GM12878 (cell line): ENCODE measurements around the gene CMA1. TPM values are rescaled to one million over a fixed set of nuclear protein-coding genes. Genes with fewer than 3 reads are reported as not detected.
"Not testable (repeated sequence)": the region's sequence is repeated elsewhere in the genome, so short reads cannot be mapped to it uniquely, and the experiment has no call there.

Source experiments
- ATAC-seq: fragments of 200-7000 bp; cut with Tn5 transposase; 3 replicates; pipeline ENCODE4 v1.9.1; 2020; ENCODE audit warnings: mild to moderate bottlenecking, moderate library complexity
- BruUV-seq: library from RNA; stranded (reverse); fragments of 400-500 nt; replicated peaks from 2 replicates; lab custom pipeline; 2021; lab: Mats Ljungman, UMichigan
- CTCF ChIA-PET: fragments of 300-600 bp; sonication (Branson Sonifier 250); formaldehyde crosslinking; extraction: SDS; loops from one replicate; lab custom pipeline; 2021; ENCODE audit warnings: inconsistent platforms; lab: Yijun Ruan, JAX
- POLR2A ChIA-PET: fragments of 350-600 bp; formaldehyde crosslinking; extraction: SDS; loops from one replicate; lab custom pipeline; 2021; ENCODE audit warnings: inconsistent platforms; lab: Charles Lee
- RAD21 ChIA-PET: fragments of 300-600 bp; sonication (Branson Sonifier 250); formaldehyde crosslinking; loops from one replicate; lab custom pipeline; 2023; ENCODE audit warnings: antibody characterized with exemption; ENCODE audit not compliant: unreplicated experiment; lab: Charles Lee
- SMC1A ChIA-PET: fragments of 300-600 bp; sonication (Branson Sonifier 250); formaldehyde crosslinking; loops from one replicate; lab custom pipeline; 2023; ENCODE audit not compliant: unreplicated experiment, uncharacterized antibody; lab: Charles Lee
- DNase-seq: peaks from one replicate; pipeline ENCODE4 v3.0.0-alpha.2; 2011; ENCODE audit warnings: low read depth, low spot score
- FAIRE-seq: peaks from 3 replicates; lab custom pipeline; 2011; peaks lifted over from hg19 to GRCh38; lab: Jason Lieb, UNC
- H2AFZ ChIP-seq: 2 replicates; pipeline ENCODE4 v1.6.0; 2011; ENCODE audit warnings: low read depth, low read length, control low read depth; ENCODE audit not compliant: control insufficient read depth
- H3K27ac ChIP-seq: 2 replicates; pipeline ENCODE4 v1.5.1; 2011; ENCODE audit warnings: control low read depth; ENCODE audit not compliant: control insufficient read depth, insufficient read depth
- H3K27me3 ChIP-seq, 2 experiments: replicated peaks in 1 of 2; 2 replicates each; pipeline versions ENCODE4 v1.6.0 to v1.6.1; 2011; ENCODE audit warnings: low read length in 1 of 2; ENCODE audit not compliant: control insufficient read depth in 2 of 2, insufficient read depth in 2 of 2
- H3K36me3 ChIP-seq, 2 experiments: 2 replicates each; pipeline ENCODE4 v1.5.1; 2011; ENCODE audit warnings: low read length in 1 of 2; ENCODE audit not compliant: control insufficient read depth in 2 of 2, insufficient read depth in 2 of 2
- H3K4me1 ChIP-seq: 2 replicates; pipeline ENCODE4 v1.6.1; 2011; ENCODE audit warnings: mild to moderate bottlenecking, low read length, moderate library complexity, mixed read lengths; ENCODE audit not compliant: control insufficient read depth, insufficient read depth
- H3K4me2 ChIP-seq: 2 replicates; pipeline ENCODE4 v1.6.0; 2011; ENCODE audit warnings: control low read depth; ENCODE audit not compliant: control insufficient read depth, insufficient read depth
- H3K4me3 ChIP-seq: fragments of 200-600 bp; sonication (generic); 2 replicates; pipeline ENCODE4 v1.5.1; 2016
- H3K79me2 ChIP-seq: 2 replicates; pipeline ENCODE4 v1.6.0; 2011; ENCODE audit warnings: low read length; ENCODE audit not compliant: control insufficient read depth, insufficient read depth
- H3K9ac ChIP-seq: 2 replicates; pipeline ENCODE4 v1.8.0; 2011; ENCODE audit warnings: low read length, control low read depth, mixed read lengths; ENCODE audit not compliant: control insufficient read depth, insufficient read depth
- H3K9me3 ChIP-seq: replicated peaks from 3 replicates; pipeline ENCODE4 v1.5.1; 2011; ENCODE audit warnings: mild to moderate bottlenecking, low read length; ENCODE audit not compliant: control insufficient read depth, insufficient read depth
- H4K20me1 ChIP-seq: 2 replicates; pipeline ENCODE4 v1.6.0; 2011; ENCODE audit not compliant: control insufficient read depth, insufficient read depth
- BMI1 ChIP-seq: fragments of 450-650 bp; IDR thresholded peaks from 2 replicates; pipeline ENCODE4 v1.6.1; 2016; ENCODE audit warnings: mild to moderate bottlenecking, moderate library complexity, borderline replicate concordance
- CREB1 ChIP-seq: IDR thresholded peaks from 2 replicates; pipeline ENCODE4 v1.6.1; 2012; ENCODE audit warnings: low read depth, mild to moderate bottlenecking, inconsistent platforms
- CREM ChIP-seq: IDR thresholded peaks from 2 replicates; pipeline ENCODE4 v1.6.1; 2014; ENCODE audit warnings: antibody characterized with exemption, low read depth
- FOXK2 ChIP-seq: fragments of 450-650 bp; IDR thresholded peaks from 2 replicates; pipeline ENCODE4 v1.6.1; 2017; ENCODE audit warnings: mild to moderate bottlenecking, moderate library complexity
- GABPA ChIP-seq: IDR thresholded peaks from 2 replicates; pipeline ENCODE4 v1.6.1; 2014; ENCODE audit warnings: antibody characterized with exemption, low read depth, mild to moderate bottlenecking, inconsistent platforms
- HDAC2 ChIP-seq: fragments of 200-600 bp; sonication (generic); IDR thresholded peaks from 2 replicates; pipeline ENCODE4 v1.6.1; 2017
- SRF ChIP-seq, 2 experiments: IDR thresholded peaks; 2 replicates each; pipeline ENCODE4 v1.6.1; 2011; ENCODE audit warnings: low read depth in 2 of 2, low read length in 2 of 2, mild to moderate bottlenecking in 1 of 2, moderate library complexity in 1 of 2
- WGBS: methylation state at CpG from one replicate; pipeline ENCODE4 v1.1.6; 2016; ENCODE audit warnings: low lambda C conversion rate; ENCODE audit not compliant: insufficient replicate concordance, insufficient coverage; ENCODE audit errors: missing lambda C conversion rate; 5-methylcytosine and 5-hydroxymethylcytosine counted together
- in situ Hi-C: fragments of 300-500 bp; cut with MboI; formaldehyde crosslinking; loops from 9 replicates; pipeline ENCODE4 v1.14.3; 2018; ENCODE audit warnings: mixed read lengths
- intact Hi-C: fragments of 100-400 bp; cut with micrococcal nuclease; formaldehyde crosslinking; loops from one replicate; pipeline ENCODE4 v1.14.2; 2022; ENCODE audit not compliant: unreplicated experiment
- polyA plus RNA-seq, 11 experiments: library from polyadenylated mRNA; depleted of rRNA in 4 of 11; unstranded in 6 of 11; stranded (reverse) in 5 of 11; fragments of >200 nt; fragmentation: Nextera tagmentation in 4 of 11; fragmentation: Illumina TruSeq in 1 of 11; extraction: Ambion mirVana in 4 of 11; extraction: Trizol in 1 of 11; gene quantifications; 1 replicate in 1 of 11; 2 replicates in 10 of 11; pipeline versions ENCODE4 v1.2.1 to v1.2.3, GENCODE V29; 2011 to 2016; ENCODE audit warnings: inconsistent platforms in 2 of 11, missing spikeins in 2 of 11, low read depth in 1 of 11
- total RNA-seq, 4 experiments: library from RNA; depleted of rRNA in 3 of 4; stranded (reverse); fragments of >200 nt in 3 of 4; fragmentation: Illumina TruSeq in 1 of 4; extraction: Trizol in 1 of 4; gene quantifications; 2 replicates each; pipeline versions ENCODE4 v1.2.1 to v1.2.3, GENCODE V29; 2013 to 2021
- TF ChIP-seq, protein P1 (sequence below): fragments of 450-650 bp; IDR thresholded peaks from 2 replicates; pipeline ENCODE4 v1.6.1; 2018; ENCODE audit warnings: mild to moderate bottlenecking, low read depth, moderate library complexity; ENCODE audit not compliant: partially characterized antibody
- TF ChIP-seq, protein P2 (sequence below): fragments of 150-350 bp; IDR thresholded peaks from 2 replicates; pipeline ENCODE4 v1.6.1; 2016; ENCODE audit warnings: low read depth, low read length

The CMA1 gene
- total and polyA plus RNA-seq, 10 of the 15 experiments (the other 5 are each of a cell fraction or from before 2014, with no cell fraction given), result not detected

GRCh38 chr14:24470450-24470849 is 37.6 kb downstream of the CMA1 start:
- H3K79me2 ChIP-seq, RAD21 ChIA-PET, H3K36me3 ChIP-seq, H3K27ac ChIP-seq, H3K9me3 ChIP-seq, H2AFZ ChIP-seq, POLR2A ChIA-PET, H4K20me1 ChIP-seq, H3K27me3 ChIP-seq, H3K4me2 ChIP-seq, BruUV-seq, DNase-seq, H3K9ac ChIP-seq, H3K4me1 ChIP-seq, H3K4me3 ChIP-seq, ATAC-seq, FAIRE-seq, intact Hi-C loops: not testable (repeated sequence)
- CTCF ChIA-PET, result interaction anchor here (0.7 kb wide), 1 partner anchor 12 kb away, joined by 3 read pairs; no protein-coding TSS in a partner anchor
- SMC1A ChIA-PET, result interaction anchor here (1.1 kb wide), 1 partner anchor 10 kb away, joined by 3 read pairs; no protein-coding TSS in a partner anchor
- in situ Hi-C loops, result loop anchor here (10.0 kb wide), 1 partner anchor 214 kb away; no protein-coding TSS in a partner anchor
- WGBS, result no CpG with 5 or more reads among the region's 2 CpGs

DNA sequence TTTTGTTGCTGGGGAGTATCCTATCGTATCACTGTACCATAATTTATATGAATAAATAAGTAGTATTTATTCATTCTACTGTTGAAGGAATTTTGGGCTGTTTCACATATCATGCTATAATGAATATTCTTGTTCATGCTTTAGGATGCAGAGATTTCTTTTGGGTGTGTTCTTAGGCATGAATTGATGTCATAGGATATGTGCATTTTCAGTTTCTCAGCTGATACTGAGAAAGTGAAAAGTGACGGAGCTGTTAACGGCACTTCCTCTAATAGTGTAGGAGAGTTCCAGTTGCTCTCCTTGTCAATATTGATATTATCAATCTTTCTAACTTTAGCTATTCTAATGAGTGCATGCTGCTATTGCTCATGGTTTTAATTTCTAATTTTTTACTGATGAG is 42.3 kb downstream of the CMA1 start:
- POLR2A ChIA-PET, result no interaction called here
- Histone ChIP-seq H3K27ac (no peak overlapping the region), H3K4me2 (no peak overlapping the region), H3K36me3 (no peaks in the 10 kb centered on the region), H2AFZ (no peak overlapping the region), H3K27me3 (no peaks in the 10 kb centered on the region), H3K4me1 (peaks cover 7% of the 10 kb centered on the region), H4K20me1 (no peaks in the 10 kb centered on the region), H3K9me3 (no peaks in the 10 kb centered on the region), H3K9ac (no peak overlapping the region), H3K4me3 (no peak overlapping the region), H3K79me2 (no peaks in the 10 kb centered on the region)
- ATAC-seq (no peak), DNase-seq (no peak), FAIRE-seq (no peak)
- WGBS, result 64% methylated on average over 3 of the region's 3 CpGs
- CTCF ChIA-PET, result no interaction called here
- TF ChIP-seq SRF (IDR thresholded peaks at IDR 0.05; ENCODE audit: low read depth in 2 of 2, low read length in 2 of 2), result no peak
- TF ChIP-seq CREM, result peak; percentile 56; the same call in 1 of the 2 replicates
- 0 out of 2 replicates have a peak, but pooled peaks have one; percentile 33 for TF ChIP-seq CREB1
- no peak for TF ChIP-seq BMI1
- no peak for TF ChIP-seq FOXK2
- TF ChIP-seq GABPA, result no peak
- TF ChIP-seq, protein P1, sequence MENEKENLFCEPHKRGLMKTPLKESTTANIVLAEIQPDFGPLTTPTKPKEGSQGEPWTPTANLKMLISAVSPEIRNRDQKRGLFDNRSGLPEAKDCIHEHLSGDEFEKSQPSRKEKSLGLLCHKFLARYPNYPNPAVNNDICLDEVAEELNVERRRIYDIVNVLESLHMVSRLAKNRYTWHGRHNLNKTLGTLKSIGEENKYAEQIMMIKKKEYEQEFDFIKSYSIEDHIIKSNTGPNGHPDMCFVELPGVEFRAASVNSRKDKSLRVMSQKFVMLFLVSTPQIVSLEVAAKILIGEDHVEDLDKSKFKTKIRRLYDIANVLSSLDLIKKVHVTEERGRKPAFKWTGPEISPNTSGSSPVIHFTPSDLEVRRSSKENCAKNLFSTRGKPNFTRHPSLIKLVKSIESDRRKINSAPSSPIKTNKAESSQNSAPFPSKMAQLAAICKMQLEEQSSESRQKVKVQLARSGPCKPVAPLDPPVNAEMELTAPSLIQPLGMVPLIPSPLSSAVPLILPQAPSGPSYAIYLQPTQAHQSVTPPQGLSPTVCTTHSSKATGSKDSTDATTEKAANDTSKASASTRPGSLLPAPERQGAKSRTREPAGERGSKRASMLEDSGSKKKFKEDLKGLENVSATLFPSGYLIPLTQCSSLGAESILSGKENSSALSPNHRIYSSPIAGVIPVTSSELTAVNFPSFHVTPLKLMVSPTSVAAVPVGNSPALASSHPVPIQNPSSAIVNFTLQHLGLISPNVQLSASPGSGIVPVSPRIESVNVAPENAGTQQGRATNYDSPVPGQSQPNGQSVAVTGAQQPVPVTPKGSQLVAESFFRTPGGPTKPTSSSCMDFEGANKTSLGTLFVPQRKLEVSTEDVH, result no peak
- no peak for TF ChIP-seq HDAC2
- TF ChIP-seq, protein P2, sequence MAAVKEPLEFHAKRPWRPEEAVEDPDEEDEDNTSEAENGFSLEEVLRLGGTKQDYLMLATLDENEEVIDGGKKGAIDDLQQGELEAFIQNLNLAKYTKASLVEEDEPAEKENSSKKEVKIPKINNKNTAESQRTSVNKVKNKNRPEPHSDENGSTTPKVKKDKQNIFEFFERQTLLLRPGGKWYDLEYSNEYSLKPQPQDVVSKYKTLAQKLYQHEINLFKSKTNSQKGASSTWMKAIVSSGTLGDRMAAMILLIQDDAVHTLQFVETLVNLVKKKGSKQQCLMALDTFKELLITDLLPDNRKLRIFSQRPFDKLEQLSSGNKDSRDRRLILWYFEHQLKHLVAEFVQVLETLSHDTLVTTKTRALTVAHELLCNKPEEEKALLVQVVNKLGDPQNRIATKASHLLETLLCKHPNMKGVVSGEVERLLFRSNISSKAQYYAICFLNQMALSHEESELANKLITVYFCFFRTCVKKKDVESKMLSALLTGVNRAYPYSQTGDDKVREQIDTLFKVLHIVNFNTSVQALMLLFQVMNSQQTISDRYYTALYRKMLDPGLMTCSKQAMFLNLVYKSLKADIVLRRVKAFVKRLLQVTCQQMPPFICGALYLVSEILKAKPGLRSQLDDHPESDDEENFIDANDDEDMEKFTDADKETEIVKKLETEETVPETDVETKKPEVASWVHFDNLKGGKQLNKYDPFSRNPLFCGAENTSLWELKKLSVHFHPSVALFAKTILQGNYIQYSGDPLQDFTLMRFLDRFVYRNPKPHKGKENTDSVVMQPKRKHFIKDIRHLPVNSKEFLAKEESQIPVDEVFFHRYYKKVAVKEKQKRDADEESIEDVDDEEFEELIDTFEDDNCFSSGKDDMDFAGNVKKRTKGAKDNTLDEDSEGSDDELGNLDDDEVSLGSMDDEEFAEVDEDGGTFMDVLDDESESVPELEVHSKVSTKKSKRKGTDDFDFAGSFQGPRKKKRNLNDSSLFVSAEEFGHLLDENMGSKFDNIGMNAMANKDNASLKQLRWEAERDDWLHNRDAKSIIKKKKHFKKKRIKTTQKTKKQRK, result no peak
- intact Hi-C loops, result no loop called here
- SMC1A ChIA-PET, result no interaction called here
- RAD21 ChIA-PET, result no interaction called here
- BruUV-seq, result no TSS peak
- in situ Hi-C loops, result no loop called here
